Measurements from ENCODE around the gene TMEM80. TPM values are rescaled to one million over a fixed set of nuclear protein-coding genes. Genes with fewer than 3 reads are reported as not detected.
"Not testable (repeated sequence)": the region's sequence is repeated elsewhere in the genome, so short reads cannot be mapped to it uniquely, and the experiment has no call there.

The TMEM80 gene
- total RNA-seq, 1 donor from 2014 or later, result 12.8 TPM

GRCh38 chr11:689625-690024 lies 6.0 kb upstream of the TMEM80 start:
- Histone ChIP-seq H3K27me3 (no peaks in the 10 kb centered on the region), H3K27ac (no peak overlapping the region), H3K4me3 (no peak overlapping the region), H3K4me1 (peaks cover 23% of the 10 kb centered on the region), H3K36me3 (peaks cover 0 to 37% of the 10 kb centered on the region in 2 donors), H3K9me3 (no peaks in the 10 kb centered on the region)
- TF ChIP-seq CTCF (IDR thresholded peaks at IDR 0.05) (no peak), POLR2AphosphoS5 (IDR thresholded peaks at IDR 0.05; ENCODE audit: insufficient read depth in 1 of 2, low read depth in 1 of 2) (no peak), POLR2A (IDR thresholded peaks at IDR 0.05) (no peak)
- no peak for DNase-seq (ENCODE audit: extremely low spot score in 2 of 2)
- intact Hi-C loops (cut with DNase I), result no loop called here

GRCh38 chr11:690244-690643 lies 5.4 kb upstream of the TMEM80 start:
- DNase-seq (ENCODE audit: extremely low spot score in 2 of 2); H3K9me3 ChIP-seq; H3K27me3 ChIP-seq; H3K27ac ChIP-seq; intact Hi-C loops (cut with DNase I); H3K4me3 ChIP-seq: not testable (repeated sequence)
- Histone ChIP-seq H3K4me1 (peaks cover 23% of the 10 kb centered on the region), H3K36me3 (peaks cover 0 to 30% of the 10 kb centered on the region in 2 donors)

GRCh38 chr11:690738-691633 lies 4.6 kb upstream of the TMEM80 start:
- no peak for DNase-seq (ENCODE audit: extremely low spot score in 2 of 2)
- H3K27me3 ChIP-seq, result no peaks in the 10 kb centered on the region
- TF ChIP-seq POLR2A (IDR thresholded peaks at IDR 0.05) (no peak), CTCF (IDR thresholded peaks at IDR 0.05) (no peak), POLR2AphosphoS5 (IDR thresholded peaks at IDR 0.05; ENCODE audit: insufficient read depth in 1 of 2, low read depth in 1 of 2) (no peak)
- H3K9me3 ChIP-seq, result no peaks in the 10 kb centered on the region
- no peak overlapping the region for H3K27ac ChIP-seq
- peaks cover 0 to 24% of the 10 kb centered on the region in 2 donors for H3K36me3 ChIP-seq
- intact Hi-C loops (cut with DNase I), result no loop called here
- peaks cover 23% of the 10 kb centered on the region for H3K4me1 ChIP-seq
- no peak overlapping the region for H3K4me3 ChIP-seq

GRCh38 chr11:691710-692590 lies 3.7 kb upstream of the TMEM80 start:
- Histone ChIP-seq H3K9me3 (no peaks in the 10 kb centered on the region), H3K4me3 (no peak overlapping the region), H3K27me3 (no peaks in the 10 kb centered on the region), H3K27ac (no peak overlapping the region), H3K4me1 (peaks cover 31% of the 10 kb centered on the region), H3K36me3 (peaks cover 0 to 16% of the 10 kb centered on the region in 2 donors)
- intact Hi-C loops (cut with DNase I), result no loop called here
- DNase-seq (ENCODE audit: extremely low spot score in 2 of 2), result no peak
- TF ChIP-seq POLR2AphosphoS5 (IDR thresholded peaks at IDR 0.05; ENCODE audit: insufficient read depth in 1 of 2, low read depth in 1 of 2) (no peak), POLR2A (IDR thresholded peaks at IDR 0.05) (no peak), CTCF (IDR thresholded peaks at IDR 0.05) (no peak)

- Histone ChIP-seq H3K27ac (peak overlapping the region; percentile 100), H3K4me3 (no peak overlapping the region), H3K4me1 (peaks cover 40% of the 10 kb centered on the region), H3K9me3 (no peaks in the 10 kb centered on the region), H3K36me3 (peaks cover 0 to 6% of the 10 kb centered on the region in 2 donors), H3K27me3 (no peaks in the 10 kb centered on the region)
- DNase-seq (ENCODE audit: extremely low spot score in 2 of 2), result no peak
- no peak for TF ChIP-seq CTCF (IDR thresholded peaks at IDR 0.05)
- TF ChIP-seq POLR2A (IDR thresholded peaks at IDR 0.05), result no peak
- no peak for TF ChIP-seq POLR2AphosphoS5 (IDR thresholded peaks at IDR 0.05; ENCODE audit: insufficient read depth in 1 of 2, low read depth in 1 of 2)
- intact Hi-C loops (cut with DNase I), result no loop called here
Measured at GRCh38 chr11:692824-693414, 2.7 kb upstream of the TMEM80 start.

All from vagina (tissue), 2 donors.